Measurements from ENCODE around the gene COX7A2.

Gene COX7A2

DNA sequence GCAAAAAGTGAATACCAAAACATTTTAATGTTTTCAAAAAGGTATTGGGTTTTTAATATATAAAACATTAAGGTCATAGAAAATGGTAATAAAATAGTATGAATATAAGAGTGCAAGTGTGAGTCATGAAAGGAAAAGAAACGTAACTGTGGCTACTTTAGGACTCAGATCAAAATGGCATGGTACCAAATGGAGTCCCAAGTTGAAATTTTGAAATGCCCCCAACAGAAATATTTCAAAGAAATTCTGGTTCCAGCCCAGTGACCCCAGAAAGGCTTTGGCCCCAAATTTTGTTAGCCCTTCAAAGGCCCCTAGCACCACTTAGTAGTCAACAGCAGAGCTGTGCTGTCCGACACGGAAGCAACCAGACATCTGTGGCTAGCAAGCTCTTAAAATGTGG is 43.7 kb downstream of the COX7A2 start:
- no peak for DNase-seq (ENCODE audit: low spot score)

DNA sequence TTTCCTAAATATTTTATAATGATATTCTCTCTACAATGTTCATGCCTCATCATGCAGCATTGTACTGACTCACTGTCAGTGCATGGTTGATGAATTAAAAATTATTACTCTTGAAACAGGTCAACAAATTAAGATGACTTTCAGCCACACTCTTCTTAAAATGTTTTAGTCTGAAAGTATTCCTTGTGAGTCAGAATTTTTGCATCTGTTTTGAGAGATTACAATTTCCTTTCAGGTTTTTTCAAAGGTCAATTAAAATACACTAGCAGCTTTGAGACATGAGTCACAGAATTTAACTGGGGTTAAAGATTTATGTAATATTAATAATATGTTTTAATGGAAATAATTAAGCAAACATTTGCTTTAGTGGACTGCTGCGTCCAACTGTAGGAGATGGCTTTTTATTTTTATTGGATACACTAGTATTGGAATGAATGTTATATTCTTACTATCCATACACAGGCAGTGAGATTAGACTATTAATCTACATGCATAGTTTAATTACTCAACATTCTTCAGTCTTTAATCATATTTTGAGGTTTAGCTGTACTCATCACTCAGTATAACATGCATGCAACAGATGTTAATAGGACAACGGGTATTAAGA is 47.4 kb downstream of the COX7A2 start:
- no peak for DNase-seq (ENCODE audit: low spot score)

DNA sequence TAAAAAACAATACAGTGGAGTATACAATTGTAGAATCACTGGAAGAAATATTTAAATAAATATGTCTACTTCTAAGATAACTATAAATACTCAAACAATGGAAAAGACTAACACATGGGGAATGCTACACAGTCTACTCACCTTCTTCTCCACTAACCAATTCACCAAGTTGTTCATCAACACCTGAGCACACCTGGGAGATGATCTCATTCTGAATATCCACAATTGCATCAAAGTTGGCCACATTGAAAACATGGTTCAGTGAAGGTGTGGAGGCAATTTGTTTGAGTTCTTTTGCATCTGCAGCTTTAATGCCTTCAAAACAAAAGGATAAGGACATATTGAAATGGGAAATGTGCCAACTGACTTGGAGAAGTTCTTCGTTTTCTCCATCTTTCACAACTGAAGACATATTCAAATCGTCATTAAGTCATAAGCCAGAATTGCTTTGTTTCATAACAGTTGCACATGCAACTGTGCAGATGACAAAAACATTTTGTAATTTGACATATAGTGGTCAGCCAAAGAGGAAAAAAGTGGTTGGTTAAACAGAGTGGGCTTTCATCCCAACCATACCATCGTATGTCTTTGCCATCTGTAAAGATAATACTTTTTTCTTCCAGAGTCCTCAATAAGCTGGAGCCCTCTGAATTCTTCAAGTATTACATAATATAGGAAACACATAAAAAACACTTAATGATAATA is 55.2 kb downstream of the COX7A2 start:
- DNase-seq (ENCODE audit: low spot score) = no peak

All from pons (tissue), 1 donor.